Upper lobe of left lung (tissue), 4 donors: ENCODE data around the gene U2AF1L4.

Experiments
- EP300 ChIP-seq, 4 donors: sonication (generic); formaldehyde crosslinking; IDR thresholded peaks; one replicate each; pipeline ENCODE4 v1.5.1; 2017; ENCODE audit warnings: antibody characterized with exemption in 4 of 4, control low read depth in 2 of 4
- POLR2A ChIP-seq, 4 donors: fragments of 450-650 bp; IDR thresholded peaks; one replicate each; pipeline ENCODE4 v1.5.1; 2016 to 2017; ENCODE audit warnings: antibody characterized with exemption in 4 of 4, mild to moderate bottlenecking in 2 of 4
- POLR2AphosphoS5 ChIP-seq, 2 donors: sonication (generic); formaldehyde crosslinking; IDR thresholded peaks; one replicate each; pipeline ENCODE4 v1.5.1; 2017; ENCODE audit warnings: antibody characterized with exemption in 2 of 2
- TF ChIP-seq, protein P1 (sequence below), 6 experiments: fragments of 450-650 bp in 4 of 6; fragments of 200-600 bp in 2 of 6; sonication (generic) in 2 of 6; IDR thresholded peaks; one replicate each; pipeline ENCODE4 v1.5.1; 2016 to 2019; ENCODE audit warnings: antibody characterized with exemption in 6 of 6

- TF ChIP-seq POLR2AphosphoS5 (IDR thresholded peaks at IDR 0.05) (no peak), POLR2A (IDR thresholded peaks at IDR 0.05) (no peak), EP300 (IDR thresholded peaks at IDR 0.05) (no peak)
- TF ChIP-seq, protein P1, sequence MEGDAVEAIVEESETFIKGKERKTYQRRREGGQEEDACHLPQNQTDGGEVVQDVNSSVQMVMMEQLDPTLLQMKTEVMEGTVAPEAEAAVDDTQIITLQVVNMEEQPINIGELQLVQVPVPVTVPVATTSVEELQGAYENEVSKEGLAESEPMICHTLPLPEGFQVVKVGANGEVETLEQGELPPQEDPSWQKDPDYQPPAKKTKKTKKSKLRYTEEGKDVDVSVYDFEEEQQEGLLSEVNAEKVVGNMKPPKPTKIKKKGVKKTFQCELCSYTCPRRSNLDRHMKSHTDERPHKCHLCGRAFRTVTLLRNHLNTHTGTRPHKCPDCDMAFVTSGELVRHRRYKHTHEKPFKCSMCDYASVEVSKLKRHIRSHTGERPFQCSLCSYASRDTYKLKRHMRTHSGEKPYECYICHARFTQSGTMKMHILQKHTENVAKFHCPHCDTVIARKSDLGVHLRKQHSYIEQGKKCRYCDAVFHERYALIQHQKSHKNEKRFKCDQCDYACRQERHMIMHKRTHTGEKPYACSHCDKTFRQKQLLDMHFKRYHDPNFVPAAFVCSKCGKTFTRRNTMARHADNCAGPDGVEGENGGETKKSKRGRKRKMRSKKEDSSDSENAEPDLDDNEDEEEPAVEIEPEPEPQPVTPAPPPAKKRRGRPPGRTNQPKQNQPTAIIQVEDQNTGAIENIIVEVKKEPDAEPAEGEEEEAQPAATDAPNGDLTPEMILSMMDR (IDR thresholded peaks at IDR 0.05) = no peak
These were observed 30.4 kb downstream of the U2AF1L4 start for GRCh38 chr19:35714601-35715354.
